Left lung (tissue), 10 donors: ENCODE measurements around the gene HYDIN. TPM values are rescaled to one million over a fixed set of nuclear protein-coding genes. Genes with fewer than 3 reads are reported as not detected.
A peak's percentile ranks its signal among the peaks of the same experiment; 100 is the strongest.

ENCODE experiments used
- ATAC-seq: fragments of 200-7000 bp; cut with Tn5 transposase; one replicate; pipeline ENCODE4 v1.9.1; 2020; ENCODE audit warnings: moderate library complexity
- DNase-seq, 4 donors: peaks; one replicate each; pipeline ENCODE4 v3.0.0-alpha.2; 2013 to 2020
- H3K27ac ChIP-seq, 2 donors: fragments of 200-600 bp; sonication (generic) in 1 of 2; one replicate each; pipeline versions ENCODE4 v1.5.0 to v1.8.0; 2020 to 2021
- H3K27me3 ChIP-seq, 2 donors: fragments of 200-600 bp; sonication (generic) in 1 of 2; one replicate each; pipeline versions ENCODE4 v1.5.0 to v1.8.0; 2020 to 2021
- H3K36me3 ChIP-seq, 2 donors: fragments of 200-600 bp; sonication (generic) in 1 of 2; one replicate each; pipeline versions ENCODE4 v1.5.0 to v1.8.0; 2020 to 2021
- H3K4me1 ChIP-seq, 2 donors: fragments of 200-600 bp; one replicate each; pipeline ENCODE4 v1.8.0; 2021
- H3K4me3 ChIP-seq, 2 donors: fragments of 200-600 bp; sonication (generic) in 1 of 2; one replicate each; pipeline versions ENCODE4 v1.5.0 to v1.8.0; 2020 to 2021; ENCODE audit warnings: mild to moderate bottlenecking in 1 of 2
- H3K9me3 ChIP-seq, 2 donors: fragments of 200-600 bp; sonication (generic) in 1 of 2; one replicate each; pipeline versions ENCODE4 v1.5.0 to v1.8.0; 2020 to 2021
- CTCF ChIP-seq, 2 donors: fragments of 200-600 bp; sonication (generic) in 1 of 2; IDR thresholded peaks; one replicate each; pipeline versions ENCODE4 v1.5.0 to v1.8.0; 2021; ENCODE audit warnings: antibody characterized with exemption in 2 of 2
- intact Hi-C, 2 donors: fragments of 100-400 bp; cut with DNase I; formaldehyde crosslinking; loops; one replicate each; pipeline versions ENCODE4 v1.11.2 to v1.14.2; 2022
- polyA plus RNA-seq, 6 donors: library from polyadenylated mRNA; unstranded; fragments of 120-200 nt; gene quantifications; one replicate each; pipeline ENCODE4 v1.2.1, GENCODE V29; 2013; ENCODE audit not compliant: insufficient read length in 6 of 6
- total RNA-seq, 2 donors: library from RNA; stranded (reverse); fragmentation: NEBNext Ultra II Directional; extraction: Animal tissue kit (Norgen Biotek cat#: 25700); gene quantifications; one replicate each; pipeline ENCODE4 v1.2.1, GENCODE V29; 2021
- donor health status: DM: no; HTN: yes; CAD: no.
- donor health status: DM: no; HTN: no; CAD: no.

HYDIN gene
- total and polyA plus RNA-seq, 8 donors: 3.3 to 16.8 (median 12.4) TPM

- DNase-seq (no peak), ATAC-seq (no peak)
- no peak overlapping the region for H3K4me3 ChIP-seq
- no peaks in the 10 kb centered on the region for H3K9me3 ChIP-seq
- TF ChIP-seq CTCF (IDR thresholded peaks at IDR 0.05): no peak
- no peaks in the 10 kb centered on the region for H3K27me3 ChIP-seq
- no peaks in the 10 kb centered on the region for H3K4me1 ChIP-seq
- no peaks in the 10 kb centered on the region for H3K36me3 ChIP-seq
- H3K27ac ChIP-seq: no peak overlapping the region
- intact Hi-C loops: no loop called here
These were observed 27.2 kb upstream of the HYDIN start for GRCh38 chr16:71257768-71258167.

- no peak for ATAC-seq
These were observed 25.2 kb upstream of the HYDIN start for GRCh38 chr16:71255721-71256120.

DNA sequence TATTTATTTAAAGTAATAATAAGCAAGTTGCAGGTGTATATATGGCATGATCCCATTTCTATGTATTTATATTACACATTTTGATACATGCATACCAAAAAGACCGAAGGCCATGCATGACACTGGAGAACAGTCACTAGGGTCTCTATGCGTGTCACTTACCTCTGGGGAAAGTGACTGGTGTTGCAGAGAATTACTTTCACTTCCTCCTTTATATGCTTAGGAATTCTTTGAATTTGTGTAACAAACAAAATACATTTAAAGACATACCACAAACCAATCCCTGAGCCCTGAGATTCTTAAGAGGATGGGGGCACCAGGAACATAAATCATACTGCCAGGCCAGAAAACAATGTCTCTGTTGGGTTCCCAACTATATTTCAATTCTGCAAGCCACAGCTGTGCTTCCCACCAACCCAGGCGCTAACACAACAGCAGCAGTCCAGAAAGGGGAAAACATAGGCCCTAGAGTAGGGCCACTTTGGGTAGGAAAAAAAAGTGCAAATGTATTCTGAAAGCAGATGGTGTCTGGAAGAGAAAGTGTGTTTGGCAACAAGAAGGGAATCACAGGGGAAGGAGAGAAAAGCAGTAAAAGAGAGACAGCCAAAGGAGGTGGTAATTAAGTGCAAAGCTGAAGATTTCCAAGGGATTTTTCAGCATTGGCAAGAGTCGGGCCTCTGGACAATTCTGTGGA is 24.5 kb upstream of the HYDIN start:
- Histone ChIP-seq H3K27ac (no peak overlapping the region), H3K27me3 (no peaks in the 10 kb centered on the region), H3K36me3 (no peaks in the 10 kb centered on the region), H3K9me3 (no peaks in the 10 kb centered on the region), H3K4me1 (no peaks in the 10 kb centered on the region), H3K4me3 (no peak overlapping the region)
- no peak for TF ChIP-seq CTCF (IDR thresholded peaks at IDR 0.05)
- ATAC-seq: no peak
- no peak for DNase-seq
- intact Hi-C loops: no loop called here

More at GRCh38 chr16:71255721-71256120, 25.2 kb upstream of the HYDIN start:
- H3K27ac ChIP-seq: no peak overlapping the region
- H3K9me3 ChIP-seq: no peaks in the 10 kb centered on the region
- no peak for TF ChIP-seq CTCF (IDR thresholded peaks at IDR 0.05)
- no peaks in the 10 kb centered on the region for H3K4me1 ChIP-seq
- H3K4me3 ChIP-seq: no peak overlapping the region
- H3K27me3 ChIP-seq: no peaks in the 10 kb centered on the region
- DNase-seq: no peak
- intact Hi-C loops: no loop called here
- H3K36me3 ChIP-seq: no peaks in the 10 kb centered on the region

- no peak for ATAC-seq
- no peaks in the 10 kb centered on the region for H3K27me3 ChIP-seq
- H3K36me3 ChIP-seq: no peaks in the 10 kb centered on the region
- H3K4me1 ChIP-seq: no peaks in the 10 kb centered on the region
- intact Hi-C loops: no loop called here
- H3K4me3 ChIP-seq: no peak overlapping the region
- no peak for TF ChIP-seq CTCF (IDR thresholded peaks at IDR 0.05)
- H3K27ac ChIP-seq: no peak overlapping the region
- H3K9me3 ChIP-seq: no peaks in the 10 kb centered on the region
- no peak for DNase-seq
These were observed 20.1 kb upstream of the HYDIN start for GRCh38 chr16:71250461-71251235.

GRCh38 chr16:71249399-71249798 is 18.9 kb upstream of the HYDIN start:
- TF ChIP-seq CTCF (IDR thresholded peaks at IDR 0.05): no peak
- no peak overlapping the region for H3K4me3 ChIP-seq
- H3K27me3 ChIP-seq: no peaks in the 10 kb centered on the region
- DNase-seq (no peak), ATAC-seq (peak; percentile 26)
- no peak overlapping the region for H3K27ac ChIP-seq
- H3K4me1 ChIP-seq: no peaks in the 10 kb centered on the region
- intact Hi-C loops: no loop called here
- no peaks in the 10 kb centered on the region for H3K9me3 ChIP-seq
- H3K36me3 ChIP-seq: no peaks in the 10 kb centered on the region
